Panc1 (cell line): ENCODE measurements around the gene CACNA1D. TPM values are rescaled to one million over a fixed set of nuclear protein-coding genes. Genes with fewer than 3 reads are reported as not detected.

Source experiments
- ATAC-seq: fragments of 200-7000 bp; cut with Tn5 transposase; 2 replicates; pipeline ENCODE4 v1.9.1; 2020; ENCODE audit warnings: mild to moderate bottlenecking, moderate library complexity
- BruUV-seq: library from RNA; stranded (reverse); fragments of 400-500 nt; replicated peaks from 2 replicates; lab custom pipeline; 2021; lab: Mats Ljungman, UMichigan
- CTCF ChIA-PET: fragments of 300-600 bp; sonication (Branson Sonifier 250); formaldehyde crosslinking; loops from one replicate; lab custom pipeline; 2022; ENCODE audit warnings: antibody characterized with exemption; lab: Charles Lee
- POLR2A ChIA-PET: fragments of 300-600 bp; sonication (Branson Sonifier 250); formaldehyde crosslinking; loops from one replicate; lab custom pipeline; 2022; ENCODE audit warnings: antibody characterized with exemption; lab: Charles Lee
- DNase-seq: peaks from one replicate; pipeline ENCODE4 v3.0.0-alpha.2; 2010; ENCODE audit warnings: low read depth, low spot score
- H3K27ac ChIP-seq: 2 replicates; pipeline ENCODE4 v1.5.1; 2011; ENCODE audit warnings: mild to moderate bottlenecking, low read length, inconsistent platforms
- H3K27me3 ChIP-seq: fragments of 200-500 bp; sonication (Bioruptor generic); 2 replicates; pipeline ENCODE4 v1.6.0; 2014; ENCODE audit warnings: low read length, inconsistent platforms; ENCODE audit not compliant: control insufficient read depth, insufficient read depth
- H3K36me3 ChIP-seq: fragments of 200-500 bp; sonication (Bioruptor generic); 2 replicates; pipeline ENCODE4 v1.5.1; 2014; ENCODE audit warnings: inconsistent platforms, mild to moderate bottlenecking, low read length, moderate library complexity; ENCODE audit not compliant: control insufficient read depth, insufficient read depth
- H3K4me1 ChIP-seq: 2 replicates; pipeline ENCODE4 v1.5.1; 2011; ENCODE audit warnings: inconsistent platforms, mild to moderate bottlenecking, low read length, moderate library complexity; ENCODE audit not compliant: control insufficient read depth, insufficient read depth
- H3K4me3 ChIP-seq, 2 experiments: 2 replicates each; pipeline ENCODE4 v1.5.1; 2011 to 2012; ENCODE audit warnings: low read depth in 2 of 2, low read length in 2 of 2, mild to moderate bottlenecking in 2 of 2, inconsistent platforms in 1 of 2, moderate library complexity in 1 of 2
- H3K9me3 ChIP-seq: fragments of 200-500 bp; sonication (Bioruptor generic); 2 replicates; pipeline ENCODE4 v1.5.1; 2014; ENCODE audit warnings: low read depth, mild to moderate bottlenecking, inconsistent platforms, low read length, moderate library complexity; ENCODE audit not compliant: control insufficient read depth, insufficient read depth
- POLR2AphosphoS5 ChIP-seq: IDR thresholded peaks from 2 replicates; pipeline ENCODE4 v1.6.1; 2012; ENCODE audit warnings: mild to moderate bottlenecking, low read depth, low read length, moderate library complexity
- SIN3A ChIP-seq: IDR thresholded peaks from 2 replicates; pipeline ENCODE4 v1.6.1; 2012; ENCODE audit warnings: low read depth, mild to moderate bottlenecking, low read length, moderate library complexity, borderline replicate concordance; ENCODE audit not compliant: insufficient read depth
- TCF7L2 ChIP-seq: IDR thresholded peaks from 2 replicates; pipeline ENCODE4 v1.6.1; 2011; ENCODE audit warnings: mild to moderate bottlenecking, low read depth, low read length, inconsistent platforms
- in situ Hi-C: cut with HindIII; loops from 2 replicates; pipeline ENCODE4 v1.10.0; 2016; ENCODE audit warnings: low sequenced_read_pairs, low pct_unique_long_range_greater_than_20kb
- intact Hi-C: fragments of 100-400 bp; cut with micrococcal nuclease; formaldehyde crosslinking; loops from one replicate; pipeline ENCODE4 v1.10.0; 2022; ENCODE audit not compliant: unreplicated experiment
- total RNA-seq: library from RNA; stranded (reverse); gene quantifications from one replicate; pipeline ENCODE4 v1.2.1, GENCODE V29; 2021; ENCODE audit not compliant: unreplicated experiment
- TF ChIP-seq, protein P1 (sequence below): fragments of 450-650 bp; IDR thresholded peaks from 2 replicates; pipeline ENCODE4 v1.5.1; 2017; ENCODE audit warnings: mild to moderate bottlenecking
- TF ChIP-seq, protein P2 (sequence below), 2 experiments: IDR thresholded peaks; 2 replicates each; pipeline ENCODE4 v1.6.1; 2011 to 2012; ENCODE audit warnings: low read depth in 2 of 2, control low read depth in 1 of 2, low read length in 1 of 2, mild to moderate bottlenecking in 1 of 2, moderate library complexity in 1 of 2; ENCODE audit not compliant: insufficient read depth in 1 of 2

Gene CACNA1D
- total RNA-seq, 1 experiment from 2014 or later = 23.0 TPM

DNA sequence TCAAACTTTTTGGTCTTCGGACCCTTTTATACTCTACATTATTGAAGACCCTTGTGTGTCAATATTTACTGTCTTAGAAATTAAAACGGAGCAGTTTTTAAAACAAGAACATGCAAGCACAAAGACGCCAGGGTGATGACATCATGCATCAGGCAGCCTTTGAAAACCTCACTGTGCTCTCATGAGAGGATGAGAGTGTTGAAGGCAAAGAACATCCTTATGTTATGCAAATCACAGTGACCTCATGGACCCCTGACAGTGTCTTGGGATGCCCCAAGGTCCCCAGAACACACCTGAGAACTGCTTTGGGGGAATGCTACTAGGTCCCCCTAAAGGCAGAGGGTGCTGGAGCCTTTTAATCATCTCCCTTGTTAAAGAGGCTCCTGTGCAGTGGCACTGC lies 300.2 kb downstream of the CACNA1D start:
- CTCF ChIA-PET = no interaction called here
- intact Hi-C loops = no loop called here
- ATAC-seq (no peak), DNase-seq (no peak)
- H3K4me1 ChIP-seq = no peaks in the 10 kb centered on the region
- no peaks in the 10 kb centered on the region for H3K27me3 ChIP-seq
- TF ChIP-seq TCF7L2 = no peak
- TF ChIP-seq POLR2AphosphoS5 = no peak
- TF ChIP-seq, protein P1, sequence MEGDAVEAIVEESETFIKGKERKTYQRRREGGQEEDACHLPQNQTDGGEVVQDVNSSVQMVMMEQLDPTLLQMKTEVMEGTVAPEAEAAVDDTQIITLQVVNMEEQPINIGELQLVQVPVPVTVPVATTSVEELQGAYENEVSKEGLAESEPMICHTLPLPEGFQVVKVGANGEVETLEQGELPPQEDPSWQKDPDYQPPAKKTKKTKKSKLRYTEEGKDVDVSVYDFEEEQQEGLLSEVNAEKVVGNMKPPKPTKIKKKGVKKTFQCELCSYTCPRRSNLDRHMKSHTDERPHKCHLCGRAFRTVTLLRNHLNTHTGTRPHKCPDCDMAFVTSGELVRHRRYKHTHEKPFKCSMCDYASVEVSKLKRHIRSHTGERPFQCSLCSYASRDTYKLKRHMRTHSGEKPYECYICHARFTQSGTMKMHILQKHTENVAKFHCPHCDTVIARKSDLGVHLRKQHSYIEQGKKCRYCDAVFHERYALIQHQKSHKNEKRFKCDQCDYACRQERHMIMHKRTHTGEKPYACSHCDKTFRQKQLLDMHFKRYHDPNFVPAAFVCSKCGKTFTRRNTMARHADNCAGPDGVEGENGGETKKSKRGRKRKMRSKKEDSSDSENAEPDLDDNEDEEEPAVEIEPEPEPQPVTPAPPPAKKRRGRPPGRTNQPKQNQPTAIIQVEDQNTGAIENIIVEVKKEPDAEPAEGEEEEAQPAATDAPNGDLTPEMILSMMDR = no peak
- TF ChIP-seq SIN3A = no peak
- TF ChIP-seq, protein P2, sequence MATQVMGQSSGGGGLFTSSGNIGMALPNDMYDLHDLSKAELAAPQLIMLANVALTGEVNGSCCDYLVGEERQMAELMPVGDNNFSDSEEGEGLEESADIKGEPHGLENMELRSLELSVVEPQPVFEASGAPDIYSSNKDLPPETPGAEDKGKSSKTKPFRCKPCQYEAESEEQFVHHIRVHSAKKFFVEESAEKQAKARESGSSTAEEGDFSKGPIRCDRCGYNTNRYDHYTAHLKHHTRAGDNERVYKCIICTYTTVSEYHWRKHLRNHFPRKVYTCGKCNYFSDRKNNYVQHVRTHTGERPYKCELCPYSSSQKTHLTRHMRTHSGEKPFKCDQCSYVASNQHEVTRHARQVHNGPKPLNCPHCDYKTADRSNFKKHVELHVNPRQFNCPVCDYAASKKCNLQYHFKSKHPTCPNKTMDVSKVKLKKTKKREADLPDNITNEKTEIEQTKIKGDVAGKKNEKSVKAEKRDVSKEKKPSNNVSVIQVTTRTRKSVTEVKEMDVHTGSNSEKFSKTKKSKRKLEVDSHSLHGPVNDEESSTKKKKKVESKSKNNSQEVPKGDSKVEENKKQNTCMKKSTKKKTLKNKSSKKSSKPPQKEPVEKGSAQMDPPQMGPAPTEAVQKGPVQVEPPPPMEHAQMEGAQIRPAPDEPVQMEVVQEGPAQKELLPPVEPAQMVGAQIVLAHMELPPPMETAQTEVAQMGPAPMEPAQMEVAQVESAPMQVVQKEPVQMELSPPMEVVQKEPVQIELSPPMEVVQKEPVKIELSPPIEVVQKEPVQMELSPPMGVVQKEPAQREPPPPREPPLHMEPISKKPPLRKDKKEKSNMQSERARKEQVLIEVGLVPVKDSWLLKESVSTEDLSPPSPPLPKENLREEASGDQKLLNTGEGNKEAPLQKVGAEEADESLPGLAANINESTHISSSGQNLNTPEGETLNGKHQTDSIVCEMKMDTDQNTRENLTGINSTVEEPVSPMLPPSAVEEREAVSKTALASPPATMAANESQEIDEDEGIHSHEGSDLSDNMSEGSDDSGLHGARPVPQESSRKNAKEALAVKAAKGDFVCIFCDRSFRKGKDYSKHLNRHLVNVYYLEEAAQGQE (IDR thresholded peaks at IDR 0.05; ENCODE audit: insufficient read depth in 1 of 2, low read depth in 2 of 2, low read length in 1 of 2) = no peak
- BruUV-seq = no TSS peak
- no peak overlapping the region for H3K4me3 ChIP-seq
- H3K27ac ChIP-seq = no peak overlapping the region
- in situ Hi-C loops = no loop called here
- H3K9me3 ChIP-seq = no peaks in the 10 kb centered on the region
- H3K36me3 ChIP-seq = no peaks in the 10 kb centered on the region
- POLR2A ChIA-PET = no interaction called here

DNA sequence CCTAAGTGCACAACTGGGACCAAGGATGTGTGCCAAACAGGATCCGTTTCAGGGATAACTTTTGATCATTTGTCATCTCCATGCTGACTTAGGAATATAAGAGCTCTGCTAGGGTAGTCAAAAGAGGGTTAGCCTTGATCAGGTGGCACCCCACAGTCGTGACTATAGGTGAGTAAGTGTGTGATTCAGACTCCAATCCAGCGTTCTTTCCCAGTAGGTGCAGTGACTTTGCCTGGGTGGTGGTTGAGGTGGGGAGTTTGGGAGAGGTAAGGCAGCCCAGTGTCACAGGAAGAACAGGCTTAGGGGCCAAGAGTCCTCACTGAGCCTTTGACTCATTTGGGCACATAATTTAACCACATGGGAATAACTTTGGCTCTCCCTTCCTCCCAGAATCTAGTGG lies 300.8 kb downstream of the CACNA1D start:
- no peaks in the 10 kb centered on the region for H3K9me3 ChIP-seq
- ChIA-PET CTCF (no interaction called here), POLR2A (no interaction called here)
- no peak overlapping the region for H3K4me3 ChIP-seq
- BruUV-seq = no TSS peak
- H3K36me3 ChIP-seq = no peaks in the 10 kb centered on the region
- DNase-seq (no peak), ATAC-seq (no peak)
- TF ChIP-seq POLR2AphosphoS5 = no peak
- TF ChIP-seq, protein P2 (IDR thresholded peaks at IDR 0.05; ENCODE audit: insufficient read depth in 1 of 2, low read depth in 2 of 2, low read length in 1 of 2) = no peak
- no peak for TF ChIP-seq SIN3A
- H3K27ac ChIP-seq = no peak overlapping the region
- in situ Hi-C loops (no loop called here), intact Hi-C loops (no loop called here)
- H3K4me1 ChIP-seq = no peaks in the 10 kb centered on the region
- H3K27me3 ChIP-seq = no peaks in the 10 kb centered on the region
